ENCODE data around the gene GNA14. TPM values are rescaled to one million over a fixed set of nuclear protein-coding genes. Genes with fewer than 3 reads are reported as not detected.

GNA14 gene
- total and polyA plus RNA-seq, 2 of the 8 experiments (the other 6 are each of a cell fraction or from before 2014, with no cell fraction given) = 3.4 to 6.3 TPM

DNA sequence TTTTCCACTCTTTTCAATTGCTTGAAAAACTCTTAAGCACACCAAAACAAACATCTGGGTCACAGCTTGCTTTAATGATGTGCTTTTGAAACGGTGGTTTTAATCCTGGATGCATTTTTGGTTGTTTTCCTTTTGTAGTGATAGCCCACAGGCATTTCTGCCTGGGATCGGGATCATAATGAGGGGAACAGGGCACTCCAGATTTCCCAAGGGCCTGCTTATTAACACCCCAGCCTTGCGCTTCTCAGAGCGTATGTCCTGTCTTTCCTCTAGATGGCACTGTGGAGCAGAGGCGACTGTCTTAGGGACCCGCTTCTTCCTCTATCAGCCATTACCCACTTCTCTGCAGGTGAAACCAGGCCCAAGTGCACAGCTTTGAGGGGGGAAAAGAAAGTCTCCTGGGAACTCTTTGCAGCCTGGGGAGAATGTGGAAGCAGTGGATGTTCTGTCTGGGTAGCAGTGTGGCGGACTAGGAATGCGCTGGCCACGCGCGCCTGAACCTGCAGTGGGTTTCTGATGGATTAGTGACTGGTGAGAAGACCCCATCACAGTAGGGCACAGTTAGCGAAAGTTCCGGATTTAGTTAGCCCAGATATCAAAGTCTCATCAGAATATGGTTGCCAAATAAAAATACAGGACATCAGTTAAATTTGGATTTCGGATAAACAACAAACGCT is 190.1 kb downstream of the GNA14 start (continued):
- no peak for TF ChIP-seq CHD7 (IDR thresholded peaks at IDR 0.05; ENCODE audit: insufficient replicate concordance, low read length)
- TF ChIP-seq GABPA (IDR thresholded peaks at IDR 0.05; ENCODE audit: borderline replicate concordance, insufficient read depth, low read length) = no peak
- no peak for TF ChIP-seq SIX5 (IDR thresholded peaks at IDR 0.05; ENCODE audit: low read depth, low read length)
- TF ChIP-seq TEAD4 (IDR thresholded peaks at IDR 0.05; ENCODE audit: low read depth, low read length) = no peak
- no peak for TF ChIP-seq CBX8 (IDR thresholded peaks at IDR 0.05; ENCODE audit: borderline replicate concordance, low read depth, low read length)
- peak; percentile 84; the same call in 1 of the 2 replicates for TF ChIP-seq YY1 (IDR thresholded peaks at IDR 0.05; ENCODE audit: low read depth, low read length)
- no peak for TF ChIP-seq TBP (IDR thresholded peaks at IDR 0.05; ENCODE audit: low read depth, low read length)
- TF ChIP-seq, protein P1, sequence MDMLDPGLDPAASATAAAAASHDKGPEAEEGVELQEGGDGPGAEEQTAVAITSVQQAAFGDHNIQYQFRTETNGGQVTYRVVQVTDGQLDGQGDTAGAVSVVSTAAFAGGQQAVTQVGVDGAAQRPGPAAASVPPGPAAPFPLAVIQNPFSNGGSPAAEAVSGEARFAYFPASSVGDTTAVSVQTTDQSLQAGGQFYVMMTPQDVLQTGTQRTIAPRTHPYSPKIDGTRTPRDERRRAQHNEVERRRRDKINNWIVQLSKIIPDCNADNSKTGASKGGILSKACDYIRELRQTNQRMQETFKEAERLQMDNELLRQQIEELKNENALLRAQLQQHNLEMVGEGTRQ (IDR thresholded peaks at IDR 0.05; ENCODE audit: low read length) = no peak

All from H1 (cell line).